CD4-positive, alpha-beta T cell treated with Interleukin-1 beta for 1 hour (primary cell): Measurements from ENCODE around the gene NTHL1.

Experiments used
- DNase-seq, 2 donors: peaks; one replicate each; pipeline ENCODE4 v3.0.0-alpha.2; 2020 to 2022

NTHL1 gene

GRCh38 chr16:2062801-2063200, 15.2 kb upstream of the NTHL1 start:
- no peak for DNase-seq

GRCh38 chr16:2061526-2061925, 13.9 kb upstream of the NTHL1 start:
- no peak for DNase-seq

GRCh38 chr16:2061023-2061422, 13.4 kb upstream of the NTHL1 start:
- no peak for DNase-seq

- DNase-seq = no peak
Measured at GRCh38 chr16:2060346-2060745, 12.7 kb upstream of the NTHL1 start.

DNA sequence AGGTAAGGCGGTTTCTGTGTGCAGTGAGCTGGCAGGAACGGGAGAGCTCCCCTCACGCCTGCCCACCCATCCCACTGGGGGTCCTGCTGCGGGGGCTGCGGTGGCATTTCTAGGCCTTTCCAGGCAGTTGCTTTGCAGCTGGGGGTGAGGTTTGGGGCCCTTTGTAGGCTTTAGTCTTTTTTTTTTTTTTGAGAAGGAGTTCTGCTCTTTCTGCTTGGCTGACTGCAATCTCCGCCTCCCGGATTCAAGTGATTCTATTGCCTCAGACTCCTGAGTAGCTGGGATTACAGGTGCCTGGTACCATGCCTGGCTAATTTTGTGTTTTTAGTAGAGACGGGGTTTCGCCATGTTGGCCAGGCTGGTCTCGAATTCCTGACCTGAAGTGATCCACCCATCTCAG, 11.2 kb upstream of the NTHL1 start:
- no peak for DNase-seq

- no peak for DNase-seq
Measured at GRCh38 chr16:2058420-2058819, 10.8 kb upstream of the NTHL1 start.

DNA sequence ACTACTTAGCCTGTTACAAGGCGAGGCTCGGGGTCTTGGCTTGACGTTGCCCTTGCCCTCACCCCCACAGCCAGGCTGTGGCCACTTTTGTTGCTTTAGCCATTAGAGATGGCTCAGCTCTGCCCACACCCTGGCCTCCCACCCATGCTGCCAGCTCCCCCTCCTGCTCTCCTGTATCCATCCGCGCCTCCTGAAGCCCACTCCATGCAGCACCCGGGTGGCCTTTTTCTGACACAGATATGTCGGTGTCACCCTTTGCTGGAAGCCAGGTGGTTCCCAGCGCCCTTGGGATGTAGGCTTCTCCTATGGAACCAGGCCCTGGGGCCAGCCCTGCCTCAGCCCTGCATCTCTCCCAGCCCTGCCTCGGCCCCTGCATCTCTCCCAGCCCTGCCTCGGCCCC, 9.8 kb upstream of the NTHL1 start:
- DNase-seq = no peak

DNA sequence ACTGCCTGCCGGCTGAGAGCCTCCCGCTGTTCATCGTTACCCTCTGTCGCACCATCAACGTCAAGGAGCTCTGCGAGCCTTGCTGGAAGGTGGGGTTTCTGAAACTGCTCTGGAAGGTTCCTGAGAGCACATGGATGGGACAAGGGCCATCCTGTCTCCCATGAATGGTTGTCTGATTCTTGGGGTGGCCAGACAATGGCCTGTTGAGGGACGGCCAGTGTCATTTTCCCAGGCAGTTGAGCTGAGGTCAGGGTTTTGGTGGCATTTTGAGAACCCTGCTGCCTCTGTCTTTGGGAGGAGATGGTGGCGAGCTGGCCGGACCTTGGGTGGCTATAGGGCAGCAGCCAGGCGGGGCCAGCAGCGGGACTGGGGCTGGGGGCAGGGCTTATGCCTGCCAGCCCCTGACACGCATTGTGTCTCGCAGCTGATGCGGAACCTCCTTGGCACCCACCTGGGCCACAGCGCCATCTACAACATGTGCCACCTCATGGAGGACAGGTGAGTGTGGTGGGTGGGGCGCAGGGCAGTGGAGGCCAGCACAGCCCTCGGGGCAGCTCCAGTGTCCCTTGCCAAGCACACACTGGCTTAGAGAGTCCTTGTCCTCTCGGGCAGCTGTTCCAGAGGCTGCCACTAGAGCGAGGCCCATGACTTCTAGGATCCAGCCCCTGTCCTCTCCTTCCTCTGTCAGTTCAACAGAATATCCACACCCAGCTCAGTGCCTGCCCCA, 9.2 kb upstream of the NTHL1 start:
- no peak for DNase-seq

DNA sequence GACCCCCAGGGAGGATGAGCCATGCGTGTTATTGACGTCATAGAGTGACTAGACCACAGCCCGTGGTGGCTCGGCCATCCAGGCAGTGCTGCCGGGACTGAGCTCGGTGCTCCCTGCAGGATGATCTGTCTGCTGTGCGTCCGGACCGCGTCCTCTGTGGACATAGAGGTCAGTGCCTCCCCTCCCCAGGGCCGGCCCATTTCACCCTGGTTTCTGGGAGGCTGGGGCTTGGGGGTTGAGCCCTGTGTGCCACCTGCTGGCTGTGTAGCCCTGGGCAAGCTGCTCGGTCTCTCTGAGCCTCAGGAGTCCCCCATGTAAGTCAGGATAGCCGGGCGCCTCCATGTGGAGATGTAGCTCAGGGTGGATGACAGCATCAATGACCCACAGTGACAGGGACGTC, 8.4 kb upstream of the NTHL1 start:
- no peak for DNase-seq

DNA sequence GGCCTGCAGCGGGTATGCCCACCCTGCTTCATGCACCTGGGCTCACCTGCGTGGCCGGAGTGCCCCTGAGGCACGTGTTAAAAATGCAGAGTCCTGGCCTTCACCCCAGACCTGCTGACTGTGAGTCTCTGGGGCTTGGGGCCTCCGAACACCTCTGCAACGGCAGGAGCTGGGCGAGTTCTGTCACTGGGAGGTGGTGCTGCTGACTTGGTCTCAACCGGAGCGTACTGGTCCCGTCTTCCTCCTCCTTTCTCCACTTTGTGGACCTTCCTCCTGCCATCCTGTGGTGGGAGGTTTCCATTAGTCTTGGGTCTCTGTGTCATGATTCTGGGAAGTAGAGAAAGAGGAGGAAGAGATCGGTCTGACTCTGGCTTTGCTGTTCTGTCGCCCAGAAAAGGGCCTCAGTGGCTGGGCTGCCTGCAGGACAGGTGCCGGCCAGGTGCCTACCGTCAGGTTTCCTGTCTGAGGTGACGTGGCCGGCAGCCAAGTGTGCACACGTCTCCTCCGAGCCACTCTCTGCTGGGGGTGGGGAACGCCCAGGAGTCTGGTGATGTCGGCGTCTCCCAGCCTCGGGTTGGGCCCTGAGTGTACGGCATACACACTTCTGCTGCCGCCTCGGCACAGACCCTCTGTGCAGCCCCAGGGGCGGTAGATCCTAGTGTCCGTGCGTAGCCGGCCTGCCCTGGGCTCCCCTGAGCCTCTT, 7.1 kb upstream of the NTHL1 start:
- DNase-seq = no peak

DNA sequence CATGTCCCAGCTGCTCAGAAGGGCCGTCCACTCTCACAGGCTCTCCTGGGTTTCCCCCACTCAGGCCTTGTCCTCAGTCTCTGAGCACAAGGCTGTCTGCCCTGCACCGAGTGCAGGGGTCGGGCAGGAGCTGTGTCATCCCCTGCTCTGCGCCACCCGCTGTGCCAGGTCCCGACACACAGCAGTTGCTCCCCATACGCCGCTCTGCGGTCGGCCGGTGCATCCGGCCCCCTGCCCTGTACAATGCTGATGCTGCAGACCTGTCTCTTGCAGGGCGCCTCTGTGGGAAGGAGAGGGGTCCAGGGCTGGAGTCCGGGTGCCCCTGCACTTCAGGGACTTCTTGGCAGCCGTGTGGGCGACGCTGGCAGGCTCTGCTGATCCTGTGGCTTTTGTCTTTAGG, 6.3 kb upstream of the NTHL1 start:
- no peak for DNase-seq

DNA sequence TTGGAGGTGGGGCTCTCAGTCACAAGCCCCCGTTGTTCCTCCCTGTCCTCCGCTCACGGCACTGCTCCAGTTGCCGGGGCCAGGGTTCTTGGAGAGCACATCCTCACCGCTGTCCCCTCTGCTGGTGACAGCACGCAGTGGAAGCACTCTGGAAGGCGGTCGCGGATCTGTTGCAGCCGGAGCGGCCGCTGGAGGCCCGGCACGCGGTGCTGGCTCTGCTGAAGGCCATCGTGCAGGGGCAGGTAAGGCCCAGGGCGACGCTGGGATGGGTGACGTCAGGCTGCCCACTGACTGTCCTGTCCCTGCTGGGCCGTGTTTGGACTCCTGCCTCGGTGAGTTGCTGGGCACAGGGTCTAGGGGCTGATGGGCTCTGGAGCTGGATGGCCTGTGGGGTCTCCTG, 5.6 kb upstream of the NTHL1 start:
- no peak for DNase-seq

DNA sequence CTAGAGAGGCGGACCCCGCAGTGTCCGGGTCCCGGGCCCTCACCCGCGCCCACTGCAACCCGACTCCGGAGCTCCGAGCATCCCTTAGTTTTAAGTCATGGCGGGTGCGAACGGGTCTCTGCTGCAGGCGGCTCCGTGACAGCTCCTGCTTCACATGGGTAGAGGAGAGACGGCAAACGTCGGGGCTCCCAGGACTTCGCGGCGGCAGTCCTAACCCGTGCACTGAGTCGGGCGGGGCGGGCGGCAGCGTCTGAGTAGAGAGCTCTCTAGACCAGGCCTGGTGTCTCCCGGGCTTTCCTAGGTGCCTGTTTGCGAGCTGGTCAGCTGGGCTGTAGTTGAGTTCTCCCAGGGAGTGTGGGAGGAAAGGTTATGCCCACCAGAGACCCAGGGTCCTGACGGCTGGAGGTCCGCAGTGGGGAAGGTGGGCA, 496 bp upstream of the NTHL1 start:
- no peak for DNase-seq

GRCh38 chr16:2046893-2047329, 723 bp downstream of the NTHL1 start:
- DNase-seq = no peak

- DNase-seq = no peak
Measured at GRCh38 chr16:2045965-2046892, 1.4 kb downstream of the NTHL1 start.

GRCh38 chr16:2044541-2044940, 3.1 kb downstream of the NTHL1 start:
- no peak for DNase-seq

DNA sequence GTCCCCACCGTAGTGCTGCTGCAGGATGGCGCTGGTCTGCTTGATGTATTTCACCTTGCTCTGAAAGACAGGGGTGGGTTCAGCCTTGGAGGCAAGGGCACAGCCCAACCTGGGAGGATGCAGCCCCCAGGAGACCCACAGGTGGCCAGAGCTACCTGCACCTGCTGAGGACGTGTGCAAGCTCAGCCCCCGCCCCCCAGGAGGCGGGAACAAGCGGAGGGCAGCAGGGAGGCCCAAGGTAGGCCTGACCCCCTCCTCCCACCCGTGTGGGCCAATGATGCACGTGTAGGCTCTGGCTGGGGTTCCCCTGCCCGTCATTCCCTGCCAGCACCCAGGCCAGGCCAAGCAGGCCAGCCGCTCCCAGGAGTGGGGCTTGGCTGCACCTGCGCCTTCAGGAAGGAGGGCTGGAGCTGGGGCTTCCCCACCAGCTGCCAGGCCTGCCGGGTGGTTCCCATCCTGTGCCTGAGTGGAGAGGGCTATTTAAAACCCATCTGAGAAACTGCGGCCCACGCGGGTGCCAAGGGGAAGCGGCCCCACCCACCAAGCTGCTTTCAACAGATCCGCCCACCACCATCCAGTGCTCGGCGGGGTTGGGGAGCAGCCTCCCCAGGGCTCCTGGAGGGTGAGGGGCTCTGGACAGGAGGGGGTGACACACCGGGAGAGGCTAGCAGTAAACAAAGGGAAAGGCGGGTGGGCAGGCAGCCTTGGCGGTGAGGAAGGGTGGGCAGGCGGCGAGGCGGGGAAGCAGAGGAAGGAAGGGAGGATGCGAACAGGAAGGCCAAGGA, 3.8 kb downstream of the NTHL1 start:
- DNase-seq = no peak

- no peak for DNase-seq
Measured at GRCh38 chr16:2042986-2043666, 4.5 kb downstream of the NTHL1 start.

GRCh38 chr16:2042171-2042985, 5.3 kb downstream of the NTHL1 start:
- no peak for DNase-seq

DNA sequence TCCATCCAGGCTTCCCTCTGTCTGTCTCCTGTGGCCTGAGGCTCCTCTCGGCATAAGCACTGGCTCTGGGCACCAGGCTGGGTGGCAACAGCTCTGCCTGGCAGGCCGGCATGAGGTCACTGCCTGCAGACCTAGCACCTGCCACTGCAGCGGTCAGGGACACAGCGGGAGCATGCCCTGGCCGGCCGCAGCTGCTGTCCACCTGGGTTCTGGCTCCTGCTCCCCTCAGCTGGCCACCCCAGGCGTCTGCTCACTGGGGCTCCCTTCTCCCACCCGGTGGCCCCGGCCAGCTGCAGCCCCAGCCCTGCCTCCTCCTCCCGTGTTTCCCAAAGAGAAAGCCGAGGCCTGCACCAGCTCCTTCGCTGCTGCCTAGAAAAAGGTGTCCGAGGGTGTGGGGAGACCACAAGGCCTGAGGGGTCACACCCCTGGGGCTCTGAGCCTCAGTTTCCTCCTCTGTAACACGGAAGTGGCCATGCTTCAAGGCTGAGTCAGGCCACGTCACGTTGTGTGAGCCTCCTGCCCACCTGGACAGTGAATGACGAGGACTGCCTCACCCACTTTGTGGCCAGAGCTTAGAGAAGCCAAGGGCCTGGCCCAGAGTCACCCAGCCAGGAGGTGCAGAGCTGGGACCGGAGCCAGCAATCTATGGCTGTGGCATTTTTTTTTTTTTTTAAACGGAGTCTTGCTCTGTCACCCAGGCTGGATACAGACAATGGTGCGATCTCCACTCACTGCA, 6.7 kb downstream of the NTHL1 start:
- no peak for DNase-seq
